Measurements from ENCODE around the gene VSIG4.

GRCh38 chrX:66053414-66053813, 13.5 kb upstream of the VSIG4 start:
- TF ChIP-seq CTCF (IDR thresholded peaks at IDR 0.05) (no peak), ZFX (IDR thresholded peaks at IDR 0.05; ENCODE audit: borderline replicate concordance) (no peak)

Measured in 22Rv1 (cell line).